HG03432 (cell line): Measurements from ENCODE around the gene PROS1.
A peak's percentile ranks its signal among the peaks of the same experiment; 100 is the strongest.

Experiments
- ATAC-seq: cut with Tn5 transposase; IDR thresholded peaks from one replicate; pipeline ENCODE4 v1.9.1; 2021; ENCODE audit warnings: mild to moderate bottlenecking, moderate library complexity; ENCODE audit not compliant: unreplicated experiment

Gene PROS1

DNA sequence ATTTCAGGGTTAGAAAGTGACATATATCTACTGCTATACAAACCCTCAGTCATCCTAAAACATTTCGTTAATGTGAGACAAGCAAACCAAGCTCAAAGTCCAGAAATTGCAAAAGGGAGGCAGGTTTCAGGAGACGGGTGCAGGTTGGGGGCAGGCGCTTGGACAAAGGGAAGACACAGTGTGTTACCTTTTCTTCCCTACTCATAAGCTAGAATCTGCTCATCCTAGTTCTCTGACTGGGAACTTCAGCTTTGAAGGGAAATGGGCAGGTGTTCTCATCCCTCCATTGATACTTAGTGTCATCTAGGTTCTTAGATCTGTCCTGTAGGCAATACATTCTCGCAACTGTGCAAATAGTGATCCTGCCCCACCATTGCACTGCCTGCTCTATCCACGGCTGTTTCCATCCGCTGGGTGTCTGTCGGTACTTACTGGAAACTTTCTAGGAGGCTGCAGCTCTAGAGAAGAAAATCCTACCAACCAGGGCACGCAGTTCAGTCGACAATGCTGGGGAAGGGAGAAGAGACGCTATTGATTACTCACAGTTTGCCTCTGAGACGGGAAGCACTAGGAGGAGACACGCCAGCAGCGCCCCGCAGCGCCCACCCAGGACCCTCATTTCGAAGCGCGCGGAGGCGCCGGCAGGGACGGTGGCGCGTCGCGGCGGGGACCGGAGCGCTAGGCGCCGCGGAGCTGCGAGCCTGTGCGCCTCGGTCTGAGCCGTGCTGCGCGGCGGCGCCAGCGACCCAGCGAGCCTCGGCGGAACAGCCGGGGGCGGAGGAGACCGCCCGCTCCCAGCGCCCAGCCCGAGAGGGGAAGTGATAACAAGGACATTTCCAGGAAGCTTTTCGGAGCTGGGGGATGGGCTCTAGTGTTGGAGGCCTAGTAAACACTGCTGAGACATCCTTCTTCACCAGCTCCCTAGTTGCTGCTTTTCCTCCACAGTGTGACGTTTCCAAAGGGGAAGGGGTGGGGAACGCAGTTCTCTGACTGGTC, at the start of gene PROS1:
Gene PROS1, minus strand, starts transcription at position 766 of the 996 bp plus-strand sequence. Its CDS starts 147 bp downstream, at position 619.
- peak; percentile 92 for ATAC-seq

DNA sequence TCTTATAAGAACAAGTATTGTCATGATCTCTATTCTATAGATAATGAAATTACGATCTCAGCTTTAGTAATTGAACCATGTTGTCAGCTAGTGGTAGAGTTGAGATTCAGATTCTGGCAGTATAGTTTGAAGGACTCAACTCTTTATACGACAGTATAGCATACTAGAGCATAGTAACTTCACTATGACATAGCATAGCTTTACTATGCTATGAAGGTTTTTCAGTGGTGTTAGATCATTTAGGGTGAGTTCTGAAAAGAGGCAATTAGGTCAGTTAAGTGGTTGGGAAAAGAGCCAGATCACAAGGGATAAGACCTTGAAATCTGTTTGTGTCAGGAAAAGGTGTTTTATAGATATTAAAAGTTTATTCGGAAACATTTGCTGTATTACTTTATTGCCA, 46.6 kb upstream of the PROS1 start:
- ATAC-seq = no peak

GRCh38 chr3:94019659-94020058, 46.0 kb upstream of the PROS1 start:
- no peak for ATAC-seq

DNA sequence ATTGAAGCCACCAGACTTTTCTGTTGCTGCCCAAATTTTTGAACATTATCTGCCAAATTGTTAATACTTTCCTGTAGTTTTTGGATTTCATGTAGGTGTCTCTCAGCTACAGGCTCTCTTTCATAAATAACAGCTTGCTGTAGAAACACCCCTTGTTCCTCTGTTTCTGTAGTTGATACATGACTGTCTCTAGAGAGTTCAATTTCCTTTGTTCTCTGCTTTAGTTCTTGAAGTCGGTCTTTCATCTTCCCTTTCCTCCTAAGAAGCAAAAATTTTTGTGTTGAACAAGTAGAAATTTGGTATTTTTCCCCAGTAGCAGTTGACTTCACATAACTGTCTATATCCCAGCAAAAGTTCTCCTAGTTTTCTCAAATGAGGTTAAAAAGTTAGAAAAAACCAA, 41.3 kb upstream of the PROS1 start:
- no peak for ATAC-seq

DNA sequence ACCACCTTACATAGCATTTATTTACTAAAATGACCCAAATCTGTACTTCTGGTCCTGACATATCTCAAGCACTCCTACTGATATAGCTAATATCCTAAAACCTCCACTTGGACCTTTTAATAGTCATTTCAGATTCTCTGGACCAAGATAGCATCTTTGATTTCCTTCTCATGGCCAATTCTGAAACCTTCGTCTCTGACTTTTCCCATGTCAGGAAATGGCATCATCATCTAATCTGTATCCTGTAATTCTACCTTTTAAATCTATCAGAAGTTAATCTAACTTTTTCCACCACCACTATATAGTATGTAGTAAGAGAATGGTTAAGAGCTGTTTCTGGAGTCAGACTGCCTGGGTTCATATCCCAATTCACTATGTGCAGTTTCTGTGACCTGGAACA, 38.5 kb upstream of the PROS1 start:
- ATAC-seq = no peak

GRCh38 chr3:94011233-94011711, 37.6 kb upstream of the PROS1 start:
- ATAC-seq = no peak

- ATAC-seq = no peak
Observed at GRCh38 chr3:94009608-94010007, 35.9 kb upstream of the PROS1 start.

DNA sequence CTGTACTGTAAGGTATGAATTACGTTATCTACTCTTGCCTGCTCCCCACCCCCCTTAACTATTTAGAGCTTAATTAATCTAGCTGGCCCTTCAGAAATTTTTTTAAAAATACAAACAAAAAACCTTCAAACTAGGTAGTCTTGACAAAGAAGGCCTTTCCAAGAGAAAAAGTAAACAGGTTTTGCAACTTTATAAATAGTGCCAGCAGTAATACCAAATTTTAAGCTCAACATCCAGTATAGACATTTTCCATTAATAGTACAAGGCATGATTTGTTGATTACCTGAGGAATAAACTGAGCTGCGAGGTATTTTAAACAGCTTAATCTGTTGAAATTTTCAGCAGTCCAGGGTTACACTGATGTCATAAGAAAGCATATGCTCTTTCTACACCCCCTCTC, 34.6 kb upstream of the PROS1 start:
- ATAC-seq = no peak

GRCh38 chr3:94004301-94004910, 30.7 kb upstream of the PROS1 start:
- ATAC-seq = peak; percentile 96

GRCh38 chr3:94001827-94002495, 28.3 kb upstream of the PROS1 start:
- ATAC-seq = no peak

GRCh38 chr3:94001191-94001590, 27.5 kb upstream of the PROS1 start:
- no peak for ATAC-seq

- ATAC-seq = no peak
Observed at GRCh38 chr3:93994056-93994455, 20.4 kb upstream of the PROS1 start.

- ATAC-seq = no peak
Observed at GRCh38 chr3:93992207-93992606, 18.5 kb upstream of the PROS1 start.

GRCh38 chr3:93991631-93992030, 17.9 kb upstream of the PROS1 start:
- no peak for ATAC-seq

- no peak for ATAC-seq
Observed at GRCh38 chr3:93989241-93989640, 15.5 kb upstream of the PROS1 start.

DNA sequence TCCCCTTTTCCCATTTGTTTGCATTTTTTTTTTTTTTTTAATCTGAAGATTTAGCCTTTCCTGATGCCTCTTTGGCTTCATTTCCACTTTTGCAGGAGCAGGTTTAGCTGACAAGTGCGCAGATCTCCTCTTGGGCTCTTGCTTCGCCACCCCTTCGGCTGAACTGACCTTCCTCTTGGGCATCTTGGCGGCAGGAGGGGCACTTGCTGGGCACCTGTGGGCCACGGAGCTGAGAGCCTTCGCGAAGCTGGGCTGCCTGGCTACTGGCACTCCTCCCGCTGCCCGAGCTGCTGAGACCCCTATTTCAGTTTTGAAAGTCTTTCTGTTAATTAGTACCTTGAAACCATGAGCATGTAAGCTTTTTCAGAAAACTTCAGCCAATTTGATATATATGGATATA, 15.1 kb upstream of the PROS1 start:
- no peak for ATAC-seq

DNA sequence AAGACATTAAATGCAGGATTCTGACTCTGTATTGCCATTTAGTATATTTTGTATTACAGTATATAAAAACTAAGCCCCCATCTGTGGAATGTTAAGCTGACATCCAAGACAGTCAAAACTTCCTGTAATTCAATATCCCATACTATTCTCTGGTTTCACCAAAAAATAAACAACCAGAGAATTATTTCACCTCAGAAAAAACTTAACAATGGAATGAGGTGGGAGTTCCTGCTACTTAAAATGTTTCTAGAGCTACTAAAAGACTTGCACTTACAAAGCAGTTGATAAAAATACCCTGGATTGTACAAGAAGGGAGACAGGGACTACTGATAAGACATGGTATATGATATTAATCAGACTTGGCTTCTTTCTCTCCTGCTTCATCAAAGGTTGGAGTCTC, 14.6 kb upstream of the PROS1 start:
- ATAC-seq = no peak

- no peak for ATAC-seq
Observed at GRCh38 chr3:93984618-93985017, 10.9 kb upstream of the PROS1 start.

DNA sequence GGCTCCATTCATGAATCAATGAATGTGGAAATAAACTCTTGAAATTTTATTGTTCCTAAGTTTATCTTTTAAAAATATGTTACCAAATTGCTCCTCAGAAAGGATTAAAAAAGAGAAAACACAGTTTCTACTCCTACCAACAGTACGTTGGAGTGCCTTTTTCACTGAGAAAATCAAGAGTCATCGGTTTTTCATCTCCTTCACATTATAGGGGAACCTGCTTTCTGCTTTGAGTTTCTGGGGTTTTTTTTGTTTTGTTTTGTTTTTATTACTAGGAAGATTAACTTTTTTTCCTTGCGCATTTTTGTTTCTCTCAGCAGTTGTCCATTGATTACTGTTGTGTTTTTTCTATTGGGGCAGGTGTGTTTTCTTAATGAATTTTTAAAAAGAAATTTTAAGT, 9.7 kb upstream of the PROS1 start:
- no peak for ATAC-seq

DNA sequence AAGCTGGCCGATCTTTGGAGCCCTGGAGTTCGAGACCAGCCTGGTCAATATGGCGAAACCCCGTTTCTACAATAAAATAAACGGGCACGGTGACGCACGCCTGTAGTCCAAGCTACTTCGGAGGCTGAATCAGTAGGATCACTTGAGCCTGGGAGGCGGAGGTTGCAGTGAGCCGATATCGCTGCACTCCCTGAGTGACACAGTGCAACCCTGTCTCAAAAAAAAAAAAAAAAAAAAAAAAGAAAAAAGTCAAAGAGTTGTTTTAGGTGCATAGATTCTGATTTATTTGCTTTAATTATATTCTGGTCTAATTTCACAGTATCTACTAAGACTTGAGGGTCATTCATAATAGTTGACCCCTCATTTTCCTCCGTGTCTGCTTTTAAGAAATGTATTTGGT, 8.0 kb upstream of the PROS1 start:
- ATAC-seq = no peak

DNA sequence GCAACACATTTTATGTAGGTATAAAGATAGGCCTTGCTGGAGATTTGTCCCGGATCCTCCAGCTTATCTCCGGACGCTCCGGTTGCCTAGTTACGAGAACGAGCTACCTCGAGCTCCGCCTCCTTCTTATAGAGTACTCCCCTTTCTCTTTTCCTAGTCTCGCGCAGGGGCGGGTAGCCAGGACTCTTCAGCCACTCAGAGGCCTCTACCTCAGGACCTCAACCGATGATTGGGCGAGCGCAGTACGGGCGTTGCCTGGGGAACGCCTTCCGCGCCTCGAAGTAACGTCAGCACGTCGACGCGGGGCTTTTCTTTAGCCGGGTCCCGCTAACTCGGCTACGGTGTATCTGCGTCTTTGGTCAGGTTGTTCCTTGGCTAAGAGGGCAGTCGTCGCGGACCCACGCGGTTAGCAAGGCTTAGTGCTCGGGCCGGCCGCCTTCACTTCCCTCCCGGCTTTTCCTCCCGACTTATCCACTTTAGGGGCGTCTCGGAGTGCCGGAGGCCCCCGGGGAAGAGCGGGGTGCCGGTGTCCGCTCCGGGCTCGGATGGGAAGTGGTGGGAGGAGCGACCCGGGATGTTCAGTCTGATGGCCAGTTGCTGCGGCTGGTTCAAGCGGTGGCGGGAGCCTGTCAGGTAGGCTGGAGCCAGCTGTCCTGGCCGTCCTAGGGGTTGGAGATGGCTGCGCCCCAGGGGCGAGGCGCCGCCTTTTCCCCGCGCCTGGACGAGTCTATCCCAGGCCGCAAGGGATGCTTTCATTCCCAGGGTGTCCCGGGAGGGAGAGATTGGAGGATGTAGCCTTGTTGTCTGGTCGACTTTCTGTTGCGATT, 6.4 kb upstream of the PROS1 start, which contains the start of gene ARL13B:
Gene ARL13B, plus strand, starts transcription at position 306 of the 827 bp plus-strand sequence. Its CDS starts 269 bp downstream, at position 575.
- ATAC-seq = peak; percentile 100
